ENCODE measurements around the gene MAP3K7. TPM values are rescaled to one million over a fixed set of nuclear protein-coding genes. Genes with fewer than 3 reads are reported as not detected.

MAP3K7 gene
- total and polyA plus RNA-seq, 2 of the 13 experiments (the other 11 are each of a cell fraction or from before 2014, with no cell fraction given) = 24.1 to 24.4 TPM

DNA sequence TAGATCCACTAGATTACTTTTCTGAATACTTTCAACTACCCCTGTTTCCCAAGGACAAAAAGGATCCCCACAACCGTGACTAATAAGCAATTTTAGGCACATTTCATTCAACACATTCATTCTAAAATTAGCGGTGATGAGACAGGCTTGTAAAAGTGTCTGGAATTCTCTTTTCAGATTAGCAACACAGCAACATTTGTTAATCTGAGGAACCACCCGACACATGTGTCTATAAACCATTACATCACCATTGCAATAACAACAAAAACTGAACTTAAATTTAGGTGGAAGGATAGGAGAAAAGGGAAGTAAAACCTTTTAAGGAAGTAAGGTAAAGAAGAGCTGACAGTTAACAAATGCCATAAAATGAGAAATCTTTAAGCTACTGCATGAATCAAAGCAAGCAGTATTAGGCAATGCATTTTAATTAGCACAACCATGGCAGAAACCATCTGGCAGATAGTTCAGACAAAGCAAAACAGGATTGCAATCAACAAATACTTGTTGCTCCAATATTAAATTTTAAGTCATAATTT, 49.1 kb downstream of the MAP3K7 start:
- Histone ChIP-seq H3K4me1 (ENCODE audit: insufficient read depth, low read length) (no peaks in the 10 kb centered on the region), H2AFZ (ENCODE audit: low read length) (no peak overlapping the region), H3K27me3 (ENCODE audit: control insufficient read depth in 1 of 2, insufficient read depth in 2 of 2, low read length in 2 of 2) (no peaks in the 10 kb centered on the region), H3K4me3 (replicated peaks in 1 of 3; ENCODE audit: insufficient read depth in 1 of 3, low read depth in 2 of 3, low read length in 3 of 3) (no peak overlapping the region), H4K20me1 (ENCODE audit: insufficient read depth, low read length) (no peaks in the 10 kb centered on the region), H3K36me3 (replicated peaks in 1 of 2; ENCODE audit: control insufficient read depth in 1 of 2, insufficient read depth in 2 of 2, low read length in 2 of 2) (peaks cover 3 to 5% of the 10 kb centered on the region in 2 experiments; a peak in 3 of 5 replicates), H3K79me2 (ENCODE audit: insufficient read depth, low read length) (no peaks in the 10 kb centered on the region), H3K4me2 (ENCODE audit: low read depth, low read length) (no peak overlapping the region), H3K9me3 (ENCODE audit: low read length) (no peaks in the 10 kb centered on the region), H3K27ac (ENCODE audit: extremely low read length, insufficient read depth, low read length) (no peak overlapping the region), H3K9ac (ENCODE audit: insufficient read depth, low read depth, low read length) (no peak overlapping the region)
- in situ Hi-C loops (cut with HindIII; ENCODE audit: extremely low pct_ligation_motif_present, low pct_unique_long_range_greater_than_20kb) = no loop called here
- BruUV-seq (replicated peaks) = no TSS peak
- no peak for FAIRE-seq
- ChIA-PET POLR2A (no interaction called here), CTCF (ENCODE audit: low intra/inter-chr PET ratio, low total read pairs) (no interaction called here)
- 99% methylated on average over 3 of the region's 3 CpGs for WGBS (ENCODE audit: low lambda C conversion rate)
- DNase-seq (ENCODE audit: low spot score) = no peak
- intact Hi-C loops (cut with micrococcal nuclease; ENCODE audit: unreplicated experiment) = no loop called here
- ATAC-seq = no peak
- TF ChIP-seq ZIK1 (CRISPR knock-in tag; IDR thresholded peaks at IDR 0.05; ENCODE audit: borderline replicate concordance, low read depth) (no peak), SETDB1 (CRISPR knock-in tag; IDR thresholded peaks at IDR 0.05; ENCODE audit: borderline replicate concordance) (no peak), ZBTB7B (CRISPR knock-in tag; IDR thresholded peaks at IDR 0.05) (no peak), ZNF703 (CRISPR knock-in tag; IDR thresholded peaks at IDR 0.05; ENCODE audit: borderline replicate concordance) (no peak), ZNF746 (CRISPR knock-in tag; IDR thresholded peaks at IDR 0.05) (no peak), PITX1 (CRISPR knock-in tag; IDR thresholded peaks at IDR 0.05) (no peak), BRD4 (CRISPR knock-in tag; IDR thresholded peaks at IDR 0.05) (no peak), NFKBIZ (CRISPR knock-in tag; IDR thresholded peaks at IDR 0.05) (no peak), NRL (CRISPR knock-in tag; IDR thresholded peaks at IDR 0.05; ENCODE audit: borderline replicate concordance) (no peak)
- TF ChIP-seq, protein P1, sequence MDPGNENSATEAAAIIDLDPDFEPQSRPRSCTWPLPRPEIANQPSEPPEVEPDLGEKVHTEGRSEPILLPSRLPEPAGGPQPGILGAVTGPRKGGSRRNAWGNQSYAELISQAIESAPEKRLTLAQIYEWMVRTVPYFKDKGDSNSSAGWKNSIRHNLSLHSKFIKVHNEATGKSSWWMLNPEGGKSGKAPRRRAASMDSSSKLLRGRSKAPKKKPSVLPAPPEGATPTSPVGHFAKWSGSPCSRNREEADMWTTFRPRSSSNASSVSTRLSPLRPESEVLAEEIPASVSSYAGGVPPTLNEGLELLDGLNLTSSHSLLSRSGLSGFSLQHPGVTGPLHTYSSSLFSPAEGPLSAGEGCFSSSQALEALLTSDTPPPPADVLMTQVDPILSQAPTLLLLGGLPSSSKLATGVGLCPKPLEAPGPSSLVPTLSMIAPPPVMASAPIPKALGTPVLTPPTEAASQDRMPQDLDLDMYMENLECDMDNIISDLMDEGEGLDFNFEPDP (CRISPR knock-in tag; conservative IDR thresholded peaks at IDR 0.05) = no peak
- TF ChIP-seq, protein P2, sequence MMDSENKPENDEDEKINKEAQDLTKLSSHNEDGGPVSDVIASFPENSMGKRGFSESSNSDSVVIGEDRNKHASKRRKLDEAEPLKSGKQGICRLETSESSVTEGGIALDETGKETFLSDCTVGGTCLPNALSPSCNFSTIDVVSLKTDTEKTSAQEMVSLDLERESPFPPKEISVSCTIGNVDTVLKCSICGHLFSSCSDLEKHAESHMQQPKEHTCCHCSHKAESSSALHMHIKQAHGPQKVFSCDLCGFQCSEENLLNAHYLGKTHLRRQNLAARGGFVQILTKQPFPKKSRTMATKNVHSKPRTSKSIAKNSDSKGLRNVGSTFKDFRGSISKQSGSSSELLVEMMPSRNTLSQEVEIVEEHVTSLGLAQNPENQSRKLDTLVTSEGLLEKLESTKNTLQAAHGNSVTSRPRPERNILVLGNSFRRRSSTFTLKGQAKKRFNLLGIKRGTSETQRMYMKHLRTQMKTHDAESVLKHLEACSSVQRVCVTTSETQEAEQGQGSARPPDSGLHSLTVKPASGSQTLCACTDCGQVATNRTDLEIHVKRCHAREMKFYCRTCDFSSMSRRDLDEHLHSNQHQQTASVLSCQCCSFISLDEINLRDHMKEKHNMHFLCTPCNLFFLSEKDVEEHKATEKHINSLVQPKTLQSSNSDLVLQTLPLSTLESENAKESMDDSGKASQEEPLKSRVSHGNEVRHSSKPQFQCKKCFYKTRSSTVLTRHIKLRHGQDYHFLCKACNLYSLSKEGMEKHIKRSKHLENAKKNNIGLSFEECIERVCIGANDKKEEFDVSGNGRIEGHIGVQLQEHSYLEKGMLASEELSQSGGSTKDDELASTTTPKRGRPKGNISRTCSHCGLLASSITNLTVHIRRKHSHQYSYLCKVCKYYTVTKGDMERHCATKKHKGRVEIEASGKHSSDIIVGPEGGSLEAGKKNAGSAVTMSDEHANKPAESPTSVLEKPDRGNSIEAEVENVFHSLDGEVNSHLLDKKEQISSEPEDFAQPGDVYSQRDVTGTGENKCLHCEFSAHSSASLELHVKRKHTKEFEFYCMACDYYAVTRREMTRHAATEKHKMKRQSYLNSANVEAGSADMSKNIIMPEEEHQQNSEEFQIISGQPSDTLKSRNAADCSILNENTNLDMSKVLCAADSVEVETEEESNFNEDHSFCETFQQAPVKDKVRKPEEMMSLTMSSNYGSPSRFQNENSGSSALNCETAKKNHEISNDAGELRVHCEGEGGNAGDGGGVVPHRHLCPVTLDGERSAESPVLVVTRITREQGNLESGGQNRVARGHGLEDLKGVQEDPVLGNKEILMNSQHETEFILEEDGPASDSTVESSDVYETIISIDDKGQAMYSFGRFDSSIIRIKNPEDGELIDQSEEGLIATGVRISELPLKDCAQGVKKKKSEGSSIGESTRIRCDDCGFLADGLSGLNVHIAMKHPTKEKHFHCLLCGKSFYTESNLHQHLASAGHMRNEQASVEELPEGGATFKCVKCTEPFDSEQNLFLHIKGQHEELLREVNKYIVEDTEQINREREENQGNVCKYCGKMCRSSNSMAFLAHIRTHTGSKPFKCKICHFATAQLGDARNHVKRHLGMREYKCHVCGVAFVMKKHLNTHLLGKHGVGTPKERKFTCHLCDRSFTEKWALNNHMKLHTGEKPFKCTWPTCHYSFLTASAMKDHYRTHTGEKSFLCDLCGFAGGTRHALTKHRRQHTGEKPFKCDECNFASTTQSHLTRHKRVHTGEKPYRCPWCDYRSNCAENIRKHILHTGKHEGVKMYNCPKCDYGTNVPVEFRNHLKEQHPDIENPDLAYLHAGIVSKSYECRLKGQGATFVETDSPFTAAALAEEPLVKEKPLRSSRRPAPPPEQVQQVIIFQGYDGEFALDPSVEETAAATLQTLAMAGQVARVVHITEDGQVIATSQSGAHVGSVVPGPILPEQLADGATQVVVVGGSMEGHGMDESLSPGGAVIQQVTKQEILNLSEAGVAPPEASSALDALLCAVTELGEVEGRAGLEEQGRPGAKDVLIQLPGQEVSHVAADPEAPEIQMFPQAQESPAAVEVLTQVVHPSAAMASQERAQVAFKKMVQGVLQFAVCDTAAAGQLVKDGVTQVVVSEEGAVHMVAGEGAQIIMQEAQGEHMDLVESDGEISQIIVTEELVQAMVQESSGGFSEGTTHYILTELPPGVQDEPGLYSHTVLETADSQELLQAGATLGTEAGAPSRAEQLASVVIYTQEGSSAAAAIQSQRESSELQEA (CRISPR knock-in tag; IDR thresholded peaks at IDR 0.05; ENCODE audit: not compliant biosample characterization) = no peak
- TF ChIP-seq, protein P3, sequence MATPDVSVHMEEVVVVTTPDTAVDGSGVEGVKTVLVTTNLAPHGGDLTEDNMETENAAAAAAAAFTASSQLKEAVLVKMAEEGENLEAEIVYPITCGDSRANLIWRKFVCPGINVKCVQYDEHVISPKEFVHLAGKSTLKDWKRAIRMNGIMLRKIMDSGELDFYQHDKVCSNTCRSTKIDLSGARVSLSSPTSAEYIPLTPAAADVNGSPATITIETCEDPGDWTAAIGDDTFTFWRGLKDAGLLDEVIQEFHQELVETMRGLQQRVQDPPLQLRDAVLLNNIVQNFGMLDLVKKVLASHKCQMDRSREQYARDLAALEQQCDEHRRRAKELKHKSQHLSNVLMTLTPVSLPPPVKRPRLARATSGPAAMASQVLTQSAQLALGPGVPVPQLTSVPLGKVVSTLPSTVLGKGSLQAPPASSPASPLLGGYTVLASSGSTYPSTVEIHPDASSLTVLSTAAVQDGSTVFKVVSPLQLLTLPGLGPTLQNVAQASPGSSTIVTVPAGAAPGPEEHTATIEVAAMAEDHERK (CRISPR knock-in tag; IDR thresholded peaks at IDR 0.05; ENCODE audit: low read depth) = no peak
- TF ChIP-seq, protein P4, sequence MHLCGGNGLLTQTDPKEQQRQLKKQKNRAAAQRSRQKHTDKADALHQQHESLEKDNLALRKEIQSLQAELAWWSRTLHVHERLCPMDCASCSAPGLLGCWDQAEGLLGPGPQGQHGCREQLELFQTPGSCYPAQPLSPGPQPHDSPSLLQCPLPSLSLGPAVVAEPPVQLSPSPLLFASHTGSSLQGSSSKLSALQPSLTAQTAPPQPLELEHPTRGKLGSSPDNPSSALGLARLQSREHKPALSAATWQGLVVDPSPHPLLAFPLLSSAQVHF (CRISPR knock-in tag; IDR thresholded peaks at IDR 0.05) = no peak
